NT2/D1 (cell line): ENCODE results near the gene TSPAN8.
"Not testable (repeated sequence)": the region's sequence is repeated elsewhere in the genome, so short reads cannot be mapped to it uniquely, and the experiment has no call there.

ENCODE experiments used
- DNase-seq: peaks from one replicate; pipeline ENCODE4 v3.0.0-alpha.2; 2011; ENCODE audit warnings: low read depth, low spot score
- H3K27me3 ChIP-seq: 2 replicates; pipeline ENCODE4 v1.6.0; 2011; ENCODE audit warnings: mild to moderate bottlenecking; ENCODE audit not compliant: insufficient read length, insufficient read depth
- H3K36me3 ChIP-seq: 2 replicates; pipeline ENCODE4 v1.6.1; 2011; ENCODE audit warnings: mild to moderate bottlenecking, low read length, mixed read lengths; ENCODE audit not compliant: insufficient read depth, insufficient read length
- H3K4me1 ChIP-seq: 2 replicates; pipeline ENCODE4 v1.5.1; 2011; ENCODE audit not compliant: insufficient read depth, insufficient read length
- H3K4me3 ChIP-seq: 2 replicates; pipeline ENCODE4 v1.5.1; 2011; ENCODE audit warnings: low read depth; ENCODE audit not compliant: insufficient read length
- H3K9ac ChIP-seq: 2 replicates; pipeline ENCODE4 v1.6.0; 2011; ENCODE audit warnings: low read depth; ENCODE audit not compliant: insufficient read length
- H3K9me3 ChIP-seq: 2 replicates; pipeline ENCODE4 v1.5.1; 2011; ENCODE audit warnings: mild to moderate bottlenecking, low read length; ENCODE audit not compliant: insufficient read depth
- SUZ12 ChIP-seq: IDR thresholded peaks from 2 replicates; pipeline ENCODE4 v1.6.1; 2011; ENCODE audit not compliant: insufficient read length, insufficient read depth; ENCODE audit errors: extremely low read depth
- YY1 ChIP-seq: IDR thresholded peaks from 2 replicates; pipeline ENCODE4 v1.6.1; 2011; ENCODE audit not compliant: insufficient read length, insufficient read depth
- ZNF274 ChIP-seq: IDR thresholded peaks from 2 replicates; pipeline ENCODE4 v1.6.1; 2011; ENCODE audit warnings: mild to moderate bottlenecking, low read depth, low read length

Gene TSPAN8

DNA sequence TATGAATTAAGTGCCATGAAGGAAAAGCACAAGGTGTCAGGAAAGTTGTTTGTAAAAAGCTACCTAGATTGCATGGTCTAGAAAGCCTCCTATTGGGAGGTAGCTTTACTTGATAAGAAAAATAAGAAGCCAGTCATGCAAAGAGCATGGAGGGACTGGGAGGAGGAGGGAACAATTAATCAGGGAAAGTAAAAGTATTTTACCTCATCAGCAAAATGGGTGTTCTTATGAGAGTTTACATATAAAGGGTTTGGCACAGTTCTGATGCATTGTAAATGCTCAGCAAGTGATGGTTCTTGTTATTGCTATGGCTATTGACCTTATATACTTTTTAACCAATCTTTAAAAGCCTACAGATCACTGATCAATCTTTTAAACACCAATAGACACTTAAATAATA is 17.0 kb upstream of the TSPAN8 start:
- no peak overlapping the region for H3K4me3 ChIP-seq
- H3K4me1 ChIP-seq, result no peaks in the 10 kb centered on the region
- no peak for DNase-seq
- H3K9me3 ChIP-seq, result no peaks in the 10 kb centered on the region
- no peaks in the 10 kb centered on the region for H3K36me3 ChIP-seq
- H3K9ac ChIP-seq, result no peak overlapping the region
- TF ChIP-seq YY1, result no peak
- TF ChIP-seq ZNF274, result no peak
- TF ChIP-seq SUZ12, result no peak
- H3K27me3 ChIP-seq, result no peaks in the 10 kb centered on the region

DNA sequence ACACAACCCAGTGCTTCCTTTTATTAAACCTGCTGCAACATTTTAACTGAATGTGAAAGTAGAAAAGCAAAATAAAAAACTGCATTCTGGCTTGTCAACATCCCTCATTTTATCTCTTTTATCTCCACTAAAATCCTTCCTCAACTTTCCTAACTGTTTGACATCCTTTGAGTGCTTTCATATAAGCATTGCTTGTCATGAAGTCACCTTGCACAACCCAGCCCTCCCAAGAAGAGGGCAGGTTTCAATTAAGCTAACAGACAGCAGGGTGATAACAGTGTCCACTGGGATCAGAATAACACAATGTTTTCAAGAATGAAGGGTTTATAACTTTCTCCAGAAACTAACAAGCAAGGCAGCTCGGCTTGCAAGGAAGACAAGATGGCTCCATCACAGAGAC is 16.3 kb upstream of the TSPAN8 start:
- DNase-seq, result no peak
- Histone ChIP-seq H3K27me3 (no peaks in the 10 kb centered on the region), H3K36me3 (no peaks in the 10 kb centered on the region), H3K4me3 (no peak overlapping the region), H3K9ac (no peak overlapping the region), H3K4me1 (no peaks in the 10 kb centered on the region), H3K9me3 (no peaks in the 10 kb centered on the region)
- TF ChIP-seq ZNF274, result no peak

DNA sequence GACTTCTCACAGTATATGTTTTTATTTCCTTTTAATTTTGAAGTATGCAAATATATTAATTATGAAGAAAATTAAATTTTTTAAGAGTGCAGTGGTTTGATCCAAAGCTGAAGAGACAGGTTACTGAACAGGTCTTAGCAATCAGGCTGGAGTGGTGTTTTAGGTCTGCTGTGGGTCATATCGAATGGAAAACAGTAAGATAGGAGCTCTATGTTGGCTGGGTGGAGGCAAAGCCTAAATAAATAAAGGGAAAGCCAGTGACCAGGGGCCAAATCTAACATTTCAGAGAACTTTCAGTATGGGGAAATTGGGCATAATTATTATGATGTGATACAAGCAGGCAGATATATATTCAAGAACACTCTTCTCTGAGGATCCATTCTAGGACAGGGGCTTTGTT is 12.7 kb upstream of the TSPAN8 start:
- Histone ChIP-seq H3K27me3 (no peaks in the 10 kb centered on the region), H3K9ac (no peak overlapping the region), H3K36me3 (no peaks in the 10 kb centered on the region), H3K4me3 (no peak overlapping the region), H3K9me3 (0 out of 2 replicates have a peak, but pooled peaks cover 6% of the 10 kb centered on the region), H3K4me1 (no peaks in the 10 kb centered on the region)
- no peak for DNase-seq
- TF ChIP-seq YY1 (no peak), SUZ12 (no peak), ZNF274 (no peak)

DNA sequence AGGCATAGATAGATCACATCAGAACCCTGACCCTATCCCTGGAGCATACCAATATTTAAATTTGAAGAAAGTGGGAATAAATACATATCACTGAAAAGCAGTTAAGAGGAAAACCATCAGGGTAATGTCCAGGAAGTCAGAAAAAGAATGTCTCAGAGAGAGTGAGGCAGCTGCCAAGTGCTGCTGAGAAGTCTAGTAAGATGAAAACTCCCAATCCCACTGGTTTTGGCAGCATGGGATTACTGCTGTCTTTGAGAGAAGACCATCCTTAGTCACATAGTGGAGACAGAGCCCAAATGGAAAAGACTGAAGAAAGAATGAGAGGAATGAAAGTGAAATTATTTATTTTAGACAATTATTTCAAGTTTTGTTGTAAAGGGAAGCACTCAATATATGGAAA is 11.5 kb upstream of the TSPAN8 start:
- no peak overlapping the region for H3K9ac ChIP-seq

DNA sequence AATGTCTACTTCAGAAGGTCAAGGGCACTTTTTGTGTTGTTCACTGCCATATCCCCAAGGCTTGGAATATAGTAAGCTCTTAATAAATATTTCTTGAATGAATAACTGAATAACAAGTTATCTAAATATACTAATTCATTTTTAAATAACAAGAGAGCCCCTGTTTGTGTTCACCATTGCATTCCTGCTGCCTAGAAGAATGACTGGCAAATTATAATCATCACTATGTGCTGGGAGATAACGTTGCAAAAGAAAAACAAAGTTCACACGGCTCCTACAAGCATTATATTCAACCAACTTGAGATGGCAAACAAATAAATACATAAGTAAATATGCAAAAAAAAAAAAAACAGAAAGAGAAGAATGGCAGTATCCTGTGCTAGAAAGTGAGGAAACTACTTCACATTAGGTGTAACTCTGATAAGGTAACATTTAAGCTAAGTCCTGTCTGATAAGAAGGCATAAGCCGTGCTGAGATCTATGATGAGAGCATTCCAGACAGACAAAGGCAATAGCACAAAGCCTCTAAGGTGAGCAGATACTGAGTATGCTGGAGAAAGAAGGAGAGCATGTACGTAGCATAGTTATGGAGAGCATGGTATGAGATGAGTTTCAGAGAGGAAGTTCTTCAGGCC is 9.2 kb upstream of the TSPAN8 start:
- DNase-seq, result no peak
- no peak overlapping the region for H3K9ac ChIP-seq
- H3K4me1 ChIP-seq, result no peaks in the 10 kb centered on the region
- H3K36me3 ChIP-seq, result no peaks in the 10 kb centered on the region
- no peak for TF ChIP-seq ZNF274
- no peak for TF ChIP-seq YY1
- TF ChIP-seq SUZ12, result no peak
- H3K27me3 ChIP-seq, result no peaks in the 10 kb centered on the region
- no peak overlapping the region for H3K4me3 ChIP-seq
- H3K9me3 ChIP-seq, result 0 out of 2 replicates have a peak, but pooled peaks cover 8% of the 10 kb centered on the region

More for the DNA sequence above, 11.5 kb upstream of the TSPAN8 start:
- Histone ChIP-seq H3K27me3 (no peaks in the 10 kb centered on the region), H3K4me3 (no peak overlapping the region), H3K9me3 (0 out of 2 replicates have a peak, but pooled peaks cover 8% of the 10 kb centered on the region), H3K36me3 (no peaks in the 10 kb centered on the region), H3K4me1 (no peaks in the 10 kb centered on the region)
- TF ChIP-seq SUZ12 (no peak), YY1 (no peak), ZNF274 (no peak)
- no peak for DNase-seq

DNA sequence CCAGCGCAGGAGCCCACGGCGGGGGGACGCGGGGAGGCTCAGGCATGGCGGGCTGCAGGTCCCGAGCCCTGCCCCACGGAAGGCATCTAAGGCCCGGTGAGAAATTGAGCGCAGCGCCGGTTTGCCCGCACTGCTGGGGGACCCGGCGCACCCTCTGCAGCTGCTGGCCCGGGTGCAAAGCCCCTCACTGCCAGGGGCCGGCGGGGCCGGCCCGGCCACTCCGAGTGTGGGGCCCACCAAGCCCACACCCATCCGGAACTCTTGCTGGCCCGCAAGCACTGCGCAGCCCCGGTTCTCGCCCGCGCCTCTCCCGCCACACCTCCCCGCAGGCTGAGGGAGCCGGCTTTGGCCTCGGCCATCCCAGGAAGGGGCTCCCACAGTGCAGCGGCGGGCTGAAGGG is 8.5 kb upstream of the TSPAN8 start:
- H3K36me3 ChIP-seq, result no peaks in the 10 kb centered on the region
- H3K9ac ChIP-seq, result no peak overlapping the region
- H3K9me3 ChIP-seq, result 0 out of 2 replicates have a peak, but pooled peaks cover 8% of the 10 kb centered on the region
- H3K27me3 ChIP-seq, result no peaks in the 10 kb centered on the region
- no peak overlapping the region for H3K4me3 ChIP-seq
- no peaks in the 10 kb centered on the region for H3K4me1 ChIP-seq
- DNase-seq, result no peak
- no peak for TF ChIP-seq SUZ12
- TF ChIP-seq ZNF274, result no peak
- TF ChIP-seq YY1, result no peak

DNA sequence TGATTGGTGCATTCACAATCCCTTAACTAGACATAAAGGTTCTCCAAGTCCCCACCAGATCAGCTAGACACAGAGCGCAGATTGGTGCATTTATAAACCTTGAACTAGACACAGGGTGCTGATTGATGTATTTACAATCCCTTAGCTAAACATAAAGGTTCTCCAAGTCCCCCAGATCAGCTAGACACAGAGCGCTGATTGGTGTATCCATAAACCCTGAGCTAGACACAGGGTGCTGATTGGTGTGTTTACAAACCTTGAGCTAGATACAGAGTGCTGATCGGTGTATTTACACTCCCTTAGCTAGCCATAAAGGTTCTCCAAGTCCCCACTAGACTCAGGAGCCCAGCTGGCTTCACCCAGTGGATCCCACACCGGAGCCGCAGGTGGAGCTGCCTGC is 8.0 kb upstream of the TSPAN8 start:
- not testable (repeated sequence) for H3K9me3 ChIP-seq, H3K9ac ChIP-seq, H3K4me1 ChIP-seq, DNase-seq, H3K4me3 ChIP-seq, H3K27me3 ChIP-seq, H3K36me3 ChIP-seq

DNA sequence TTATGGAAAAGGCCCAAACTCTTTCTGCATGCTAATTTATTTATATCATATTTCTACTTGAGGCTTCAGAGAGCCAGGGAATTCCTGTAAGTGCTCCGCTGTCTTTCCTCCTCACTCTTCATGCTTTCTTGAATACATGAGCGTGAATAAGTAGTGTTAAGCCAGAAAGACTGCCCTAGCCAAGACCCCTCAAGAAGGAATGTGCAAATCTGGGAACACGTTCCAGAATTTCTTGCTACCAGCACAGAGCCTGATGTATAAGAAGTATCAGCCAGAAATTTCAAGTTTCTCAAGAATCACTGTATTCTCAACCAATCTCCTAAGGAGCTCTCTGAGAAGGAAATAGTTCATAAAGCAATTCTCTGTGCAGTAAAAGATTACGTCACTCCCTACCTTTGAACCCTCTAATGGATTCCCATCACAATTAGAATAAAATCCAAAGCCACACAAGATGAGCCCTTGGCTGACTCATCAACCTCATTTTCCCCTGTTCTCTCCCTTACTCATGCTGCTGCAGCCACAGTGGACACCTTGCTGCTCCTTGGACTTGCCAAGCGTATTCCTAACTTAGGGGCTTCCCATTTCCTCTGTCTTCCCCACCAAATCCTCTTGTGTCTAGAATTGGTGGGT is 6.9 kb upstream of the TSPAN8 start:
- H3K27me3 ChIP-seq, result no peaks in the 10 kb centered on the region
- H3K36me3 ChIP-seq, result no peaks in the 10 kb centered on the region
- H3K9me3 ChIP-seq, result 0 out of 2 replicates have a peak, but pooled peaks cover 8% of the 10 kb centered on the region
- H3K4me1 ChIP-seq, result no peaks in the 10 kb centered on the region
- TF ChIP-seq SUZ12 (no peak), ZNF274 (no peak), YY1 (no peak)
- H3K4me3 ChIP-seq, result no peak overlapping the region
- no peak for DNase-seq
- H3K9ac ChIP-seq, result no peak overlapping the region
